GM23338 (cell line): ENCODE data around the gene FMN2.

Source experiments
- CREB1 ChIP-seq: fragments of 250-450 bp; sonication (Bioruptor Pico); IDR thresholded peaks from 2 replicates; pipeline ENCODE4 v1.5.0; 2020; ENCODE audit warnings: low read depth, mild to moderate bottlenecking, moderate library complexity
- CTCF ChIP-seq, 2 experiments: fragments of 200-600 bp in 1 of 2; sonication (generic) in 1 of 2; conservative IDR thresholded peaks; 2 replicates each; pipeline versions ENCODE4 v1.5.1 to v1.6.1; 2016 to 2017; ENCODE audit warnings: antibody characterized with exemption in 2 of 2, low read depth in 2 of 2, mild to moderate bottlenecking in 2 of 2, moderate library complexity in 1 of 2
- ETS1 ChIP-seq: IDR thresholded peaks from 2 replicates; pipeline ENCODE4 v1.6.1; 2016; ENCODE audit warnings: antibody characterized with exemption
- EZH2 ChIP-seq: fragments of 200-600 bp; sonication (generic); IDR thresholded peaks from one replicate; pipeline ENCODE4 v1.8.0; 2017; ENCODE audit warnings: antibody characterized with exemption, mild to moderate bottlenecking, low read depth; ENCODE audit not compliant: unreplicated experiment
- EZH2phosphoT487 ChIP-seq: fragments of 200-600 bp; sonication (generic); IDR thresholded peaks from one replicate; pipeline ENCODE4 v1.8.1; 2018; ENCODE audit warnings: antibody characterized with exemption; ENCODE audit not compliant: unreplicated experiment
- JUNB ChIP-seq: IDR thresholded peaks from one replicate; pipeline ENCODE4 v1.6.1; 2016; ENCODE audit warnings: antibody characterized with exemption; ENCODE audit not compliant: unreplicated experiment
- NANOG ChIP-seq: IDR thresholded peaks from 2 replicates; pipeline ENCODE4 v1.6.1; 2016; ENCODE audit warnings: antibody characterized with exemption, borderline replicate concordance
- POLR2AphosphoS5 ChIP-seq: IDR thresholded peaks from 2 replicates; pipeline ENCODE4 v1.6.1; 2016; ENCODE audit warnings: antibody characterized with exemption, low read depth
- REST ChIP-seq: IDR thresholded peaks from one replicate; pipeline ENCODE4 v1.6.1; 2018; ENCODE audit warnings: antibody characterized with exemption; ENCODE audit not compliant: unreplicated experiment
- STAT1 ChIP-seq: IDR thresholded peaks from one replicate; pipeline ENCODE4 v1.6.1; 2016; ENCODE audit warnings: antibody characterized with exemption; ENCODE audit not compliant: unreplicated experiment
- ZNF114 ChIP-seq: fragments of 250-450 bp; sonication (Bioruptor Pico); IDR thresholded peaks from 2 replicates; pipeline ENCODE4 v1.5.0; 2020; ENCODE audit warnings: mild to moderate bottlenecking, moderate library complexity

- TF ChIP-seq CTCF (conservative IDR thresholded peaks at IDR 0.05; ENCODE audit: low read depth in 2 of 2), result no peak
- no peak for TF ChIP-seq EZH2phosphoT487
- no peak for TF ChIP-seq REST
- no peak for TF ChIP-seq EZH2
- no peak for TF ChIP-seq POLR2AphosphoS5
- no peak for TF ChIP-seq JUNB
- TF ChIP-seq ZNF114 (CRISPR knock-in tag), result no peak
- TF ChIP-seq CREB1 (CRISPR knock-in tag), result no peak
- no peak for TF ChIP-seq NANOG
- TF ChIP-seq ETS1, result no peak
- no peak for TF ChIP-seq STAT1
These were observed 35.7 kb upstream of the FMN2 start for GRCh38 chr1:240055936-240056335.
